ENCODE data around the gene KCTD1.

The KCTD1 gene

DNA sequence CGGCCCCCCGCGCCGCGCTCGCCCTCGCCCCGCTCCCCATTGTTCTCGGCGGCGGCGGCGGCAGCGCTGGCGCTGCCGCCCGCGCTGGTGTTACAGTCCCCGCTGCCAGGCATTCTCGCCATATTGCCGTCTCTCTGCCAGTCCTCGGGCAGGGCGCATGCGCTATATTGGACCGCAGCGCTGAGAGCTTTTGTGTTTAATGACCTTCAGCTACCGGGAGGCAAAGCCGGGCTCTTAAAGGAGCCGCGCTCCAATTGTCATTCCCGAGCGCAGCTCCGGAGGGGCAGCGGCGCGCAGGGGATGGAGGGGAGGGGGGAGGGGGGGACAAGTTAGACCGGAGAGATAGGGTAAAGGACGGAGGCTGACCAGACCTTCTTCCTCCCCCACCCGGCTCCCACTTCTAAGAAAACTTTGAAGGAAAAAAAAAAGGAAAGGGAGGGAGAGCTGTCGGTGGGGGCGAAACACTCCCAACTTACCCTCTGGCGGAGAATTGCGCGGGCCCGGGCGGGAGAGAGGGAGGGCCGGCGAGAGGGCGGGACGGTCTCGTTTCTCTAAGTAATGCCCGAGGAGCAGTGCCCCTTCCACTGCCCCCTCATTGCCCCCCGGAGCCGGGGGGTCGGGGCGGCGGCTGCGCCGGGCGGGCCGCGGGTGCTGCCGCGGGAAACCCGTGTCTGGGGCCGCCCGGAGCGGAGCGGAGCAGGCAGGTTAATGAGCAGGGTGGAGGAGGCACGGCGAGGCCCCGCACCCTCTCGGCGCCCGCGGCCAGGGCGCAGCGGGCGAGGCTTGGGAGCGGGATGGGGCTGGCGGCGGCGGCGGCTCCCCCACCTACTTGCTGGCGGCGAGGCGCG lies at the start of gene KCTD1:
Gene KCTD1 (minus strand): TSS at position 139 of the 848 bp plus-strand sequence. CDS start 17 bp downstream, at position 122.
- DNase-seq (ENCODE audit: low read depth): peak; percentile 52

DNA sequence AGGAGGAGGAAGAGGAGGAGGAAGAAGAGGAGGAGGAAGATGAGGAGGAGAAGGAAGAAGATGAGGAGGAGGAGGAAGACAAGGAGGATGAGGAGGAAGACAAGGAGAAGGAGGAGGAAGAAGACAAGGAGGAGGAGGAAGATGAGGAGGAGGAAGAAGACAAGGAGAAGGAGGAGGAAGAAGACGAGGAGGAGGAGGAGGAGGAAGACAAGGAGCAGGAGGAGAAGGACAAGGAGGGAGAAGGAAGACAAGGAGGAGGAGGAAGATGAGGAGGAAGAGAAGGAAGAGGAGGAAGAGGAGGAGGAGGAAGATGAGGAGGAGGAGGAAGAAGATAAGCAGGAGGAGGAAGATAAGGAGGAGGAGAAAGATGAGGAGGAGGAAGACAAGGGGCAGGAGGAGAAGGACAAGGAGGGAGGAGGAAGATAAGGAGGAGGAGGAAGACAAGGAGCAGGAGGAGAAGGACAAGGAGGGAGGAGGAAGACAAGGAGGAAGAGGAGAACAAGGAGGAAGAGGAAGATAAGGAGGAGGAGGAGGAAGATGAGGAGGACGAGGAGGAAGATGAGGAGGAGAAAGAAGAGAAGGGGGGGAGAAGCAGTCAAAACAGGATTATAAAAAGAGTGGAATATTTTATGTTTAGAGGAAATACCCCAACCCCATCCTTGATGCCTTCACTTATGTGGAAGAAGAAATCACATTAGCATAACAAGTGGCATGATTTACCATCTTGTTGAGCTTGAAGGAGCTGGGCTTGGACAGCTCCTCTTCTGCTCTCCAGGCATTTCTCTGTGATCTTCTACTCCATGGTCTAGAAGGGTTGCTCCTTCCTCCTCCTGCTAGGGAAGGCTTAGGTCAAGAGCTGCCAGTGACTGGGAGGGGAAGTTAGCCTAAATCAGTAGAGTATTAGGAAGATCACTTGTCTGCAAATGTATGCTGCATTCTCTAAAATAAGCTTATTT lies 45.3 kb upstream of the KCTD1 start:
- no peak for DNase-seq (ENCODE audit: low read depth)

DNA sequence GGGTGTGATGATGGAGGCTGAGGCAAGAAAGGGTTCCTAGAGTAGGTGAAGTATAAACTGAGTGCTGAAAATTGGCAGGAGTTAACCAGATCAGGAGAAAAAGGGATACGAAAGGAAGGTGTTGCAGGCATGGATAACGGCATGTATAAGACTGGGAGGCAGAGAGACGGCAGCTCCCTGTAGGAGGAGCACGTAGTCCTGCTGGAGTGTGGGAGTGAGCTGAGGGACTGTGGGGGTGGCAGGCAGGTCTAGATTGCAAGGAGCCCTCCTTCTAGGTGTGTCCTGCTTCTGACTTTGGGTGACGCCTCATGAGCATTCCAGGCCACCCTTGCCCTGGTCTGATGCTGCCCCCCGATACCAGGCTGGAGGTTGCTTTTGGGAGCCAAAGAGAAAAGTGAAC lies 36.4 kb upstream of the KCTD1 start:
- DNase-seq (ENCODE audit: low read depth): no peak

DNA sequence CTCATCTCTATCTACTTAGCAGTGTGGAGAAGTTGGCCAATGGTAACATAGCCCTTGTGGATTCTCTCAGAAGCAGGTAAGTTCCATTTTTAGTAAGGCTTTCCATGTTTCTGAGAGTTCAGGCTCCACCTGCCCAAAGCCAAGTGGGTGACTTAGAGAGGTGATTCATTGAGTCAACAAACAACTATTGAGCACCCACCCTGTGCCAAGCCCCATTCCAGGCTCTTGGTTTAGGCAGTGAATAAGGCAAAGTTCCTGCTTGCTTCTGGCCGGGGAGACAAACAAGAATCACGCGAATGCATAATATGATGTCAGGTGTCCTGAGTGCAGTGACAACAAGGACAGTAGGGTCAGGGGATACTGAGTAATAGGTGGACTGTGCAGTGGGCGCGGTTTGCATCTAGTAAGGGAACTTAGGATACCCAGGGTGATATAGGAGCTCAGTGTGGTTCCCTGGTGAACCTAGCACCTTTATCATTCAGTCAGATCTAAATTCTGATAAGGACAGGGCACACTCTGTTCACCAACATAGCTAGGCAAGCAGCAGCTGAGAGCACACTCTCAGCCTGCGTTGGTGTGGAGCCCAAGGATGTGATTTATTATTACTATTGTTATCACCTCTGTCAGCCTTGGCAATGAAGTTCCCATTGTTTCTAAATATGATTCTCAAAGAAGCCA lies 31.7 kb upstream of the KCTD1 start:
- no peak for DNase-seq (ENCODE audit: low read depth)

DNA sequence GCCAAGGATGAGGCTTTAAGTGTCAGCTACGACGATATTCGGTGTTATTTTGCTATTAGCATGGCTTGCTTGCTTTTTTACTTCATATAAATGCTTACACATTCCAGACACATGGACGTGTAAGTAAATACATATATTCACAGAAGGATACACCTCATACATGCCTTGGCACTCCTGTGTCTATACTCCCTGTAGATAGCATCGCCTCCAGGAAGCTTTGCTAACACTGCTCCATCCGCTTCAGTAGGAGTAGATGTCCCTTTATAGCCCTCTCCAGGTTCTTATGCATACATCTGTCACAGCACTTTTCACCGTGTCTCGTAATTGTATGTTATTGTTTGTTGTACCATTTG lies 27.5 kb upstream of the KCTD1 start:
- no peak for DNase-seq (ENCODE audit: low read depth)

DNA sequence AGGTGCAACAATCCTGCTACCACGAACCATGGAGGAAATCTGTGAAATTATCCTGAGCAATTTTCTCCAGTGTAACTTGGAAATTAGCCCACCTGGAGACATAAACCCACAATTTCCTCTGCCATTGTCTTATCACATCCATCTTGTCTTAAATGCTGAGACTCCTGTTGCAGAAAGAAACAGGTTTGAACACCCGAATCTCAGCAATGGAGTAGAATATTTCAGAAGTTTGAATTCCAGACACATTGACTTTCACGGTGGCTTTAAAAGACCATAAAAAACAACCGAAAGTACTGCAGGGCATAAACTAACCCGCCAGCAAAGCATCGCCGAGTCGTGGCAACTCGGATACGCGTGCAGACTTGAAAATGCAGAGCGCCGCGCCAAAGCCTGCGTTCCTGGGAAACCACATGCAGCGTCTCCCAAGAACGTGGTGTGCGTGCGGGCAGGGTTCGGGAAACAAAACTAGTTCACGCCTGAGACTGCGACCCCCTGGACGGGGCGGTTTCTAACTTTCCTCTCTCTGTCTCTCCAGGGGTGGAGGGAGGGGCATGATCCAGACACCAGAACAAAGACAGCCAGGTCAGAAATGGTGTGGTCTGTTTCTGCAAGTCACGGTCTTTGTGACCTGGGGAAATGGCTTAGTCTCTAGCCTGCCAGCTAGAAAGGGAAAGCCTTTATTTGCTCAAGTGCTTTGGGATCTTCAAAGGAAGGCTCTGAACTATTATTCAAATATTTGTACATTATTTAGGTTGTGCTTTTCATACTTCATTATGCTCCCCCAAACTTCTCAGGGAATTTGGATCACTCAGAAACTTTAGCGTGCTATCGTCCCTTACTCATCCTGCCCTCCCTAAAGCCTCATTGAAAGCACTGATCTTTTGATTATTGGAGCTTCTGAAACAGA lies 26.9 kb upstream of the KCTD1 start:
- no peak for DNase-seq (ENCODE audit: low read depth)

DNA sequence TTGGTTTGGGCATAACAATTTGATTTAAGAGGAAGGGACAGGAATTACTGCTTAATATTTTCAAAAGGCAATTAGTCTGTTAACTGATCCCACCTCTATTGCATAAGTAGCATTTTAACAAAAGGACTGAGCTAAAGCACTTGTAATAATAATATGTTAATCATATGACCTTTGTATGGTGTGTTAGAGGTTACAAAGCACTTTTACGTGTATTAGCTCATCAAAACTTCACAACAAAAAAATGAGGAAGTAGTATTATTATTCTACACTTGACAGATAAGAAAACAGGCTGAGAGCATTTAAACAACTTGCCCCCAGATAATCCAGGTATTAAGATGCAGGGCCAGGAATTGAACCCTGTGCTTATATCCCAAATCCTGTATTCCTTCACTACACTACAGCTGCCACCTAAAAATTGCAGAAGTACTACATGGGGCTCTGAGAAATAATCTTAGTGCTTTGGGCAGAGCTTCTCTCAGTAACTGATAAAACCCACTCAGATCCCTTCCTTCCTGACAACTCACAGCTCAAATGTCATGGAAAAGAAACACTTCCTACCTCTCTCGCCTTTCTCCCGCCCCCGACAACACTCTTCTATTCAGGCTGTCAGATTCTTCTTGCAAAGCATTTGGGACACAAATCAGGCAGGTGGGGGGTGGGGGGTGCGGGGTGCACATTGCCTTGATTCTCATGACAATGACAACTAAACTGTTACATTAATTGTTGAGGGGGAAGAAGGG lies 20.7 kb upstream of the KCTD1 start:
- DNase-seq (ENCODE audit: low read depth): no peak

DNA sequence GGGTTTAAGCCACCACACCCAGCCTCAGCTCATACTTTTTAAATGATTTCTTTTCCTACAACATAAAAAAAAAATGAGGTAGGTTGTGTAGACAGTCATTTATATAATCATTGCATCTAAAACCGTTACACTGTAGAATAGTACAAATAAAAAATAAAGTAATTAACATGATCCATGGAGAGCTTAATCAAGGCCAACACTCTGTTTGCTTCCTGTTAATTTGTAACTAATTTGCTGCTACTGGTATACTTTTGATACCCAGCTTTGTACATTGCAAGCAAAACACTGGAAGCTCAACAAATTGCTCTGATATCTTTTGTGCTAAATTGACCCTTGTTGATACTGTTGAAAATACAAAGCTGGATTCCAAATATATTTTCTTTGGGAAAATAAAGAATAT lies 20.2 kb upstream of the KCTD1 start:
- no peak for DNase-seq (ENCODE audit: low read depth)

DNA sequence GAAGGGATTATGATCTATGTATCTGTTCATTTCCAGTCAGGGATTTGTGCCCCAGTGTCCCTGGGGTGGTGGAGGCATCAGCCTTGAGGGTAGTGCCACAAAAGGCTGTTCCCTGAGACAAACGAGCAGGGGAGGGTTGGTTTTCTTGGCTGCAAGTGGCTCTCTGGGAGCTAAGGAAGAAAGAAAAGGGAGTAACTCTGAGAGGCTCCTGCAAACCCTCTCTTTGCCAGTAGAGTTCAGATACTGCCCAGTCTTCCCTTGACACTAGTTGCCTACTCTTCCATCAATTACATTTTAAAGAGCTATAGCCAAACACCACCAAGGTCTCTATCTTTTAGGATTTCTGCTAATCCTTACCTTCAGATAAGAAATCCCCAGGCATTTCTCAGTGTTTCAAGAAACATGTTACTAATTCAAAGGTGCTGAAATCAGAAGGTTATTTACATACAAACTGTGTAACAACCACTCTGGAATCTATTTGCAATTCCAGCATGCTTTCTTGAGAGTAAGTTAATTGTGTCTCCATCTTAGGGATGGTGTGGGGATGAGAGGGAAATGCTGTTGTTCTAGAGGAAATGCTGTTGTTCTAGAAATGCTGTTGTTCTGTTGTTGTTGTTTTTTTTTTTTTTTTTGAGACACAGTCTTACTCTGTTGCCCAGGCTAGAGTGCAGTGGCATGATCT lies 18.7 kb upstream of the KCTD1 start:
- DNase-seq (ENCODE audit: low read depth): no peak

DNA sequence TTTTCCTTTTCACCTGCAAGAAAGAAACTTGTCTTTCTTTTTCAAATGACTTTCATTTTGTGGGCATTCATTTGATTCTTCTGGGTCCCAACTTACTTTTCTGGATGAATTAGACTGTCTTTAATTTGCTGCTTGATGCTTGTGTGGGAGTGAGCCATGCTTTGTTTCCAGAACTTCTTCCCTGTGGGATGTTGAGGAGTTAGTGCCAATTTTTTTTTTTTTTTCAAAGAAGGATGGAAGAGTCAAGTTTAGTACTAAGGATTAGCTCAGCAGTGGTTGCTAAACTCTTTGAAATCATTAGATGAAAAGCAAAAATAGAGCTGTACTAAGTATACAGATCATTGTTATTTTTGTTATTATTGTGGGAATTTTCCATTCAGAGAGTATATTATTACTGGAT lies 17.2 kb upstream of the KCTD1 start:
- DNase-seq (ENCODE audit: low read depth): no peak

DNA sequence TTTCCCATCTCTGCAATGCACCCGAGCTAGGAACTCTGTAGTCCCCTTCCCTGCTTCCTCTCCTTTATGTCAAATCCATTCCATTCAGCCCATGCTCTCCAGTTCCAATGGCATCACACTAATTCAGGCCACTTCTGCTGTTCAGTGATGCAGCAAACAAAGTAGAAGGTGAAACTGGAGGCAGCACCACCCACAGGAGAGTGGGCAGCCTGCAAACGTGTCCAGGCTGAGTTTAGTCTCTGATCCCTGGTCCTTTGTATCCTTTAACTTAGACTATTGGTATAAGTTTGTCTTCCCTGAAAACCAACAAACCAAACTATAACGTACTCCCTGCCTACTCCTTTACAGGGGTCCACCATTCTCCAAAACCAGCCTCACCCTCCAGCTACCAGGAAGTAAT lies 14.7 kb upstream of the KCTD1 start:
- DNase-seq (ENCODE audit: low read depth): no peak

DNA sequence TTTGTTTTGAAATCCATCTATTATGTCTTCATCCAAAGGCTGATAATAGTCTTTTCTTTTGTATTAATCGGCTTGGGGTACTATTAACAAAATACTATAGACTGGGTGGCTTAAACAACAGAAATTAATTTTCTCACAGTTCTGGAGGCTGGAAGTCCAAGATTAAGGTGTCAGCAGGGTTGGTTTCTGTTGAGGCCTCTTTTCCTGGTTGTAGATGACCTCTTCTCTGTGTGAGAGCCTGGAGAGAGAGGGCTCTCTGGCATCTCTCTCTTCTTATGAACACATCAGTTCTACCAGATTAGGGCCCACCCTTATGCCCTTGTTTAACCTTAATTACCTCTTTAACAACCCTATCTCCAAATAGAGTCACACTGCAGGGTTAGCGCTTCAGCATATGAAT lies 14.2 kb upstream of the KCTD1 start:
- DNase-seq (ENCODE audit: low read depth): no peak

DNA sequence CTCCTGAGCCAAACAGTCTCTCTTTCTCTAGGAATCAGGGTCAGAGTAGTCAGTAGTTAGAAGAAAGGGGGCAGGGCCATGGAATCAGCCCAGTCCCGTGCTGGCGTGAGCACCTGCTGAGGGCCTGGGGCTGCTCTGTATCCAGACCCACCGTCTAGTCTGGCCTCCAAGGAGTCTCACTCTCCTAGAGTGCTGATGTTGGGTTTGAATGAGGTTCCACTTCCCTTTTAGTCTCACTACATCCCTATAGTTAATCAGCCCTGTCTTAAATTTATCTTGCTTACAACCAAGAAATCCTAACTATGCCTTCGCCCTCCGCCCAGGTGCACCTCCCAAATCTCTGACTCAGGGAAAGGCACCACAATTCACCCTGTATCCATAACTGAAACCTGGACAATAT lies 13.4 kb upstream of the KCTD1 start:
- no peak for DNase-seq (ENCODE audit: low read depth)

DNA sequence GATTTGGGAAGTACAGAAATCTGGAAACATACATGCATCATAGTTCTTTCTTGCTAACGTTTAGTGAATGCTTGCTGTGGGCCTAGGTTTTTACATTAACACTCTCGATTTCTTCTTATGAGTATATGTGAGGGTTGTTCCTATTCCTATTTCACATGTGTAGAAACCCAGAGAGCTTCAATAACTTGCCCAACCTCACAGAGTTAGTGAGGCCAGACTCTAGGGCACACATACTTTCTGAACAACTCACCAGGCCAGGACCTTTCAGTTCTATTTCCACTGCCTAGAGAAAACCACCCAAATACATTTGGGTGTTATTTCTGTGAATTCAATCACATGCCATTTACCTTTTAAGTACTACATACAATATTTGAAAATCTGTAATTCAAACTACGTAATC lies 8.2 kb upstream of the KCTD1 start:
- DNase-seq (ENCODE audit: low read depth): no peak

DNA sequence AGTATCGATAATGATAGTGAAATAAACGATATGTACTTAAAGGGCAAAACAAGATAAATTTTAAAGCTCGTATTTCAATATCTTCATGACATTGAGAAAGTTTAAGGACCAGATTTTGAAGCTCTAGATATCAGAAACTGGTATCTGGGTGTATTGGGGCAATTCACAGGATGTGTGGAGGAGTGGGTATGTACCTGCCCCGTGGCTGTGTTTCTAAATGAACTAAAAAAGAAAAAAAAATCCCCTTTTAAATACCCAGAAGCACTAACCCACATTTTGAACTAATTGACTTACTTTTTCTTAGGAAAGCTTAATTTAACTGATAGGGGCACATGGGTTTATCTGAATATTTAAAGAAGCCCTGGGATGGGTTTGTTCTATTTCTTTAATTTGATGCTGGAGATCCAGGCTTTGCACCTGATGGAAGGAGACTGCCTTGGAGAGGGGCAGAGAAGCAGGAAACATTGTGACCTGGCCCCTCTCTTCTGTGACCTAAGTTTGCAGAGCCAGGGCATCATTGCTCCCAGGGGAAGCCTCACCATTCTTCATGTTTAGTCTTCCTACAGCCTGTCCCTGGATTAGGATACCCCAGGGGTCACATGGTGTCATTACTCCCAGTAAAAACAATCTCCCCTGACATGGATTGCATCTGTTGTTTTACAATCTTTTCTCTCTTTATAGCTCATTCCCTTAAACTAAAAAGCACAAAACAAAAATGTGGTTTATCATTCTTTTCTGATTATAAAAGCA lies 7.6 kb upstream of the KCTD1 start:
- no peak for DNase-seq (ENCODE audit: low read depth)

DNA sequence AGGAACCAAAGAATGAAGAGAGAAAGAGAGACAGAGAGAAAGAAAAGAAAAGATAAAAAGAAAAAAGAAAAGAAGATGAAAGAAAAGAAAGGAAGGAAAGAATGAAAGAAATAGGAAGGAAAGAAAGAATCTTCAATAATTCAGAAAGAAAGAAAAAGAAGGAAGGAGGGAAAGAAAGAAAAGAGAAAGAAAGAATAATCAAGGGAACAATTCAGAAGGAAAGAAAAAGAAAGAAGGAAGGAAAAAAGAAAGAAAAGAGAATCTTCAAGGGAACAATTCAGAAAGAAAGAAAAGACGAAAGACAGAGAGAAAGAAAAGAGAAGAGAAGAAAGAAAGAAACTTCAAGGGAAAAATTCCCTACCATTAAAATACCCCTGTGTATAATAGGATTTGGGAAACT lies 5.6 kb upstream of the KCTD1 start:
- no peak for DNase-seq (ENCODE audit: low read depth)

DNA sequence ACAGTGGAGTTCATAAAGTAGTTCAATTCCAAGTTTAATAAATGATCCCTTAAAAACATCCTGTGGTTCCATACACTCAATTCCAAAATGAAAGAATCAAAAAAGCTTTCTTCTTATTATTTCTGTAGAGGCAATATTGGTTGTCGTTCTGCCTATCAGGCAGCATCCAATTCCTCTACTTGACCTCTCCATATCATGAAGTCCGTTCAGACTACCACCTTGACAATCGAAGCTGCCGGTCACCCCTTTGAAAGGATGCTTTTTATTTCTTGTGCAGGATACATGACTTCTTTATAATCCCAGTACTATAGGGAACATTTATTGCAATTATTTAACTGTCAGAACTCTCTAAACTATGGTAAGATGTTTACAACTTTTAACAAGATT lies 3.3 kb upstream of the KCTD1 start:
- no peak for DNase-seq (ENCODE audit: low read depth)

DNA sequence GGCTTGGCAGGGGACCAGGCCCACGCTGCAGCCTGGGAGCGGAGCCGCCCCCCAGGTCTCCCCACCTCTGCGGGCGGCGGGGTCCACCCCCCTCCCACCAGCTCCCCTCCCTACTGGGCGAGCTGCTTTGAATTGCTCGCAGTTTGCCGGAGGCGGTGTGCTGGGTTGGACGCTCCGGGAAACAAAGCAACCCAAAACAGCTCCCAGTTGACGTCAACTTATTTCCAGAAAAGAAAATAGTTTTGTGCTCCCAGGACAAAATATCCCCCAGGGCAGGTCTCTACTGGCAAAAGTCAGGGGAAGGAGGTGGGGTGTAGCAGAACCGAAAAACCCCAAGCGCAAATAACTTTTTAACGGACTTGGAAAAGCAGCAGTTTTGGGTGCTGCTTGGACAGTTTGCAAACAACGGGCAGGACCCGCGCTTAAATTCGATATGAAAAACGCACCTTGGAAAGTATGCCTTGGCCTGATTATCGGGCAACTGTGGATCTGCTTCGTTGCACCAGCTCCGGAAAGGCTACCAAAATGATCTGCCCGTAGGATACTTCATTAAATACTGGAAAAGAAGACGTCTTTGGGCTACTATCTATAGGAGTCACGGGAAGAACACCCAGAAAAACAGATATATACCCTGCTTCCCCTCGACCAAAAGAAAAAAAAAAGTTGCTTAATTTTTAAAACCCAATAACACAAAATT lies 2.8 kb upstream of the KCTD1 start:
- DNase-seq (ENCODE audit: low read depth): no peak

All from stimulated activated CD4-positive, alpha-beta T cell treated with anti-CD3 and anti-CD28 coated beads, Interleukin-2, amount 100 ng/mL, for 4 hours (primary cell).